HG03064 (cell line): ENCODE data around the gene GRIFIN.

Experiments
- ATAC-seq: cut with Tn5 transposase; IDR thresholded peaks from one replicate; pipeline ENCODE4 v1.9.1; 2021; ENCODE audit warnings: low read depth; ENCODE audit not compliant: unreplicated experiment

The GRIFIN gene

DNA sequence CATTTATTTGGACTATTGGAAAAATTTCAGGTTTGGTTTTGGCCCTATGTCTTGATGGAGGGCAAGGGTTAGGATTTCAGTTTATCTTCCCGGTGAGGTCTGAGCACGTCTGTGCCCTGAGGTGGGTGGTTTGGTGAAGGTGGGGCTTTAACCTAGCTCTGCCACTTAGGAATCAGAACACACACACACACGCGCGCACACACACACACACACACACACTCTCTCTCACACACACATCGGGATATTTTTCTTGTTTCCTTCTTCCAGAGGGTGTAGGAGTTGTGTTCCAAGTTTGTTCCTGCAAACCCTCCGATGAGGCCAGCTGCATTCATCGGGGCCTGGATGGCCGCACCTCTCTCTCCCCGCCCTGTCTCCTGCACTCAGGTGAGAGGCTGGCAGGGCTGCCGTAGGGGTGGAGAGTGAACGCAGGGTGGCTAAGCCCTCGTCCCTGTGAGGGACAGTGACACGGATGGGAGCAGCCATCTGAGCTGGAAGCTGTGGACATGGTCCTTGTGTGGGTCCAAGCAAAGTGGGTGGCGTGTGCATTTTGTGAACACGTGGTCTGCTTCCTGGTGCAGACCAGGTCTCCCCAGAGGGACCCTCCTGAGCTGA, 38.6 kb downstream of the GRIFIN start:
- ATAC-seq, result no peak

DNA sequence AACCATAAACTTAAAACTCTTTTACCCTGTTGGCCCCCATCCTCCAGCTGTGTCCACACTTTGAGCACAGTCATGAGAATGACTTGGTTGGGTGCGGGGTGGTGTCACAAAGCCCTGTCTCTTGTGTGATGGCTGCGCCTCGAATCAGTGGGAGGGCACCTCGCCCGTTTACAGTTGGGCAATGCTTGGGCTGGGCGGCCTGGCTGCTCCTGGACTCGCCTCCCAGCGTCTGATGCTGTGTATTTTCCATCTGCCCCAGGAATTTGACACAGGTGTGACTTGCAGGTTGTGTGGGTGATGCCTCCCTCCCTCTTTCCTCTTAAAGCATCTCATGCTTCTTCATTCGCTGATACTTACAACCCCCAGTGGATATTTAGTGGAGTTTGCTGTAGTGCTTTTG, 39.1 kb downstream of the GRIFIN start:
- ATAC-seq, result no peak

DNA sequence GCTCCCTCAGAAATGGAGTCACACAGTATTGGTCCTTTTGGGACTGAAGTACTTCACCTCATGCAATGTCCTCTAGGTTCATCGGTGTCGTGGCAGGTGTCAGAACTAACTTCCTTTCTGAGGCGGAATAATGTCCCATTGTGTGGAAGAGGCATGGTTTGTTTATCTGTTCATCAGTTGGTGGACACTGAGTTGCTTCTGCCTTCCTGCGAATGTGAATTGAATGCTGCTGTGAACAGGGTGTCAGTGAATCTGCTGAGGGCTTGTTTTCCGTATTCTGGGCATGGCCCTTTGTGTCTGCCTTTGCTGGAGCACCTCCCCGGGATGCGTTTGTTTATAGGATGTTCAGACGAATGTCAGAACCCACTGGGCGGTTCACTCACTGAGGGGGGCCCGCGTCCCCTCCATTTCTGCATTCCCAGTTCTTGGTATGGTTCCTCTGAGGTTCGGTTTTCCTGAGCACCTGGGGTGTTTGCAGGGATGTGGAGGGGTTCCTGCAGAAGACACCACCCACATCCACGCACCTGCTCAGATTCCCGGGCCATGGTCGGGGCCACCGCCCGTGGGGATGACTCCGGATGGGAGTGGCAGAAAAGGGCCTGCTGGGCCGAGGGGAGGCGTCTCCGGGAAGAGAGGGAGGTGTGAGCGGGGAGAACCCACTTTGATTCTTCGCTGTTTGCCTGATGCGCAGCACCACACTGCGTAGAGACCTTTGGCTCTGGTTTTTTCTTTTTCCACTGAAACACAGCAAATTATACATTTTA, 39.7 kb downstream of the GRIFIN start:
- no peak for ATAC-seq

DNA sequence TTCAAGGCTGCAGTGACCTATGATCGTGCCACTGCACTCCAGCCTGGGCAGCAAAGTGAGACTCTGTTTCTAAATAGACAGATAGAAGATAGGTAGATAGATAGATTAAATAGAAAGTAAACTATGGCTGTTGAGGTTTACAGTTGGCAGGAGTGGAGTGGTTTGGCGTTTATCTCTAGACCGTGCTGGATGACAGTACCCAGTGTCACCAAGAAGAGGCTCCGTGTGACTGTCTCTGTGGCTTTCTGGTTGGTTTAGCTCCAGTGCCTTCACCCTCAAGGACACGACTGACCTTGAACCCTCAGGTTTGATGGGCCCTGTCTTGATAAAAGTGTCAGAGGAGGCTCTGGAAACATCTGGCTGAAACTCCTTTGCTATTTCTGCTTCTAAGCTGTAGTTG, 41.1 kb downstream of the GRIFIN start:
- no peak for ATAC-seq

DNA sequence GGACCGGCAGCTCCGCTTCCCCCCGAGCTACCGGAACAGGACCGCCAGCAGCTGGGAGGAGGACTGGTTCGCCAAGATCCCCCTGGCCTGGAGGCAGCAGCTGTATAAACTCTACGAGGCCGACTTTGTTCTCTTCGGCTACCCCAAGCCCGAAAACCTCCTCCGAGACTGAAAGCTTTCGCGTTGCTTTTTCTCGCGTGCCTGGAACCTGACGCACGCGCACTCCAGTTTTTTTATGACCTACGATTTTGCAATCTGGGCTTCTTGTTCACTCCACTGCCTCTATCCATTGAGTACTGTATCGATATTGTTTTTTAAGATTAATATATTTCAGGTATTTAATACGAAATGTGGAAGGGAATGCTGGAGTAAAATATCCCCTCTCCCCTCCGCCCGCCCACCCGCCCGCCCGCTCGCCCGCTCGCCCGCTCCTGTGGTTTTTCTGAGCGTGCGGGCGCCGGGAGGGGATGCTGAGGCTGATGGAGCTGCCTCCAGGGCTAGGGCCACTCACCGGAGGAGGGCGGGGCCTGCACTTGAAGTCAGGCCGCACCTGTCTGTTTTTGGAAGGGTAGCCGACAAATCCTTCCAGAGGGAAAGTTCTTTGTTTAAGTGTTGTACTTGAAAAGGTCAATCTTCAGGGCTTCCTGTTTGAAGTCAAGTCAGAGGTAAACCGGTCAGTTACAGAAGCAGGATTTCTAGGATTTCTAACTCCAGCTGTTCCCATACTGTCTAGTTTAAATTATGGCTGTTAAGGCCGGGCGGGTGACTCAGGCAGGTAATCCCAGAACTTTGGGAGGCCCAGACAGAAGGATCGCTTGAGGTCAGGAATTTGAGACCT, 42.3 kb downstream of the GRIFIN start:
- ATAC-seq, result no peak

DNA sequence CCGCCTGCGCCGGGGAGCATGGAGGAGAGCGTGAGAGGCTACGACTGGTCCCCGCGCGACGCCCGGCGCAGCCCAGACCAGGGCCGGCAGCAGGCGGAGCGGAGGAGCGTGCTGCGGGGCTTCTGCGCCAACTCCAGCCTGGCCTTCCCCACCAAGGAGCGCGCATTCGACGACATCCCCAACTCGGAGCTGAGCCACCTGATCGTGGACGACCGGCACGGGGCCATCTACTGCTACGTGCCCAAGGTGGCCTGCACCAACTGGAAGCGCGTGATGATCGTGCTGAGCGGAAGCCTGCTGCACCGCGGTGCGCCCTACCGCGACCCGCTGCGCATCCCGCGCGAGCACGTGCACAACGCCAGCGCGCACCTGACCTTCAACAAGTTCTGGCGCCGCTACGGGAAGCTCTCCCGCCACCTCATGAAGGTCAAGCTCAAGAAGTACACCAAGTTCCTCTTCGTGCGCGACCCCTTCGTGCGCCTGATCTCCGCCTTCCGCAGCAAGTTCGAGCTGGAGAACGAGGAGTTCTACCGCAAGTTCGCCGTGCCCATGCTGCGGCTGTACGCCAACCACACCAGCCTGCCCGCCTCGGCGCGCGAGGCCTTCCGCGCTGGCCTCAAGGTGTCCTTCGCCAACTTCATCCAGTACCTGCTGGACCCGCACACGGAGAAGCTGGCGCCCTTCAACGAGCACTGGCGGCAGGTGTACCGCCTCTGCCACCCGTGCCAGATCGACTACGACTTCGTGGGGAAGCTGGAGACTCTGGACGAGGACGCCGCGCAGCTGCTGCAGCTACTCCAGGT, 43.1 kb downstream of the GRIFIN start:
- no peak for ATAC-seq

DNA sequence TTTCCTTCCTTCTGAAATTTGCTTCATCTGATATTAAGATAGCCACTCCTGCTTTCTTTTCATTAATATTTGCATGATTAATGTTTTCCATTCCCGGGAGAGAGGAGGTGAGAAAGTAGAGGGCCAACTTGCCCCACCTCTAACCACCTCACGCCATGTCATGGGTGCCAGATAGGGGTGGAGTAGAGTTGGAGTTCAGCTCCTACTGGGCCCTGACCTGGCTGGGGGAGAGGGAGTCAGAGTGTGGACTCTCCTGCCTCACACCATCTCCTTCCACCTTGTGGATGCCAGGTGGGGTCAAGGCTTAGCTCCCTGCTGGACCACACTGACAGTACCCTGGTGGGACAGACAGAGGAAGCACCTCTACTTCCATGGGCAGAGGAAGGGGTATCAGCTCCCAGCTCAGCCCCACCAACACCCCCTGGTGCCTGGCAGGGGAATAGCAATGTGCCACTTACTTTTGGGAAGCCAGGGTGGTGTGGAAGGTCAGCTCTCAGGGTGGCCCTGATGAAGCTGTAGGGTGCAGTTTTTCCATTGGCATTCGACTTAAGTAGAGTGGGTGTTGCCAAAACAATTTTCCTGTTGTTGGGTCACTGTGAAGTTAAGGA, 44.8 kb downstream of the GRIFIN start:
- ATAC-seq, result no peak

DNA sequence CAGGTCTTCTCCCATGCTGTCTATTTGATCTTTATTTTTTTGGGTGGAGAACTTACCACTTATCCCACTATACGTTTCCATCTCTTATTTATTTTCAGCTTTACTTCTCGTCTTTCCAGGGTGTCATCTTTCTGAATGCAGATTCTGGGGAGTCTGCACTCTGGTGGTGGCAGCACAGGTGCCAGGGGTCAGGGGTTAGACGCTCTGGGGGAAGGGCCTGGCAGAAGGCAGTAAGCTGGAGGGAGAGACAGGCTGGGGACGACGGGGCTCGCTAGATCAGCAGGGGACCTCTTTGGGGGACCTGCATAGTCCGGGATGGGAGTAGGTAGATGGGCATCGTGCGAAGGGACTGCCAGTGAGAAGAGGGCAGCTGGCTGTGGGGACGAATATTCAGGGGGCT, 50.4 kb downstream of the GRIFIN start:
- no peak for ATAC-seq
